ENCODE measurements around the gene ARFIP1. TPM values are rescaled to one million over a fixed set of nuclear protein-coding genes. Genes with fewer than 3 reads are reported as not detected.

Gene ARFIP1
- total and polyA plus RNA-seq, 4 experiments from 2014 or later: 12.5 to 16.5 (median 14.1) TPM

DNA sequence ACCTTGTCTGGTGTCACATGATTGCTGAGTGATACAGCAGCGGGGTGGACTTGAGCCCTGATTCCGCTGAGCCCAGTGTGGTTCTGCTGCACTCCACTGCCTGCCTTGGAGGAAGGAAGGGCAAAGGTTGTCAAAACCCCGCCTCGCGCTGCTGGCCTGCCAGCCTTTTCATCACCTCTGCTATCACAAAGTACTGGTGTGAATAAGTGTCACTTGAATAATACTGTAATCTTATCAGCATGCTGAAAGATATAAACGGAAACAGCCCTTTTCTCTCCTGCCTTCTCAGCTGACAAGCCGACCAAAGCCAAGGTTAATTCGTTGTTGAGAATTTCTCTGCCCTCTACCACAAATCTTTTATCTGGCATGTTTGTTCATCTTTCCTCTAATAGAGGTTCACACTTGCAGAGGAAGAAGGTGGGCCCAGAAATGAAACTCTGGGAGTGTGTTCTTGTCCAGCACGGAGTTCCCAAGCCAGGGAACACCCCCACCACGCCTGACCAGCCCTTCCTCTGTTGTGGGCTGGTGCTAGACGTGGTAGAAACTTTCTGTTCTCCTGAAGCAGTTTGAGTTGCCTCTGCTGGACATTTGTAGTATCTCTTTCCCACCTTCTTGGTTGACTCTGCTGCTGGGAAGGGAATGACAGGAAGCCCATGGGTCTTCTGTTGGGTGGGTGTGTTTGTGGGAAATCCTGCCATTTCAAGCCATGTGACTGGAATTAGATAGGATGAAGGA, 177.8 kb downstream of the ARFIP1 start:
- Histone ChIP-seq H3K9me3 (ENCODE audit: control insufficient read depth in 1 of 2, low read length in 2 of 2) (no peaks in the 10 kb centered on the region), H3K27me3 (ENCODE audit: insufficient read depth, low read length) (no peaks in the 10 kb centered on the region), H3K27ac (ENCODE audit: low read depth, low read length) (no peak overlapping the region), H3K4me1 (ENCODE audit: insufficient read depth, low read length) (no peaks in the 10 kb centered on the region), H3K4me3 (ENCODE audit: low read length in 2 of 2) (no peak overlapping the region), H3K36me3 (ENCODE audit: insufficient read depth, low read length) (no peaks in the 10 kb centered on the region)
- intact Hi-C loops (cut with micrococcal nuclease): no loop called here
- ChIA-PET CTCF (ENCODE audit: partially characterized antibody) (interaction anchor here (0.8 kb wide), 1 partner anchor 1970 kb away, joined by 3 read pairs; no protein-coding TSS in a partner anchor), POLR2A (ENCODE audit: partially characterized antibody) (no interaction called here)
- H3K9me3 Mint-ChIP-seq: no peaks in the 10 kb centered on the region
- no peak for DNase-seq
- H3K4me3 Mint-ChIP-seq: no peak overlapping the region
- peaks cover 0 to 2% (median under 1%) of the 10 kb centered on the region in 4 donors for H3K4me1 Mint-ChIP-seq
- H3K27ac Mint-ChIP-seq: peak overlapping the region in 2 of 7 donors; percentile 4 to 5
- H3K36me3 Mint-ChIP-seq: no peaks in the 10 kb centered on the region
- peaks cover under 1 to 9% of the 10 kb centered on the region in 2 donors for H3K27me3 Mint-ChIP-seq

DNA sequence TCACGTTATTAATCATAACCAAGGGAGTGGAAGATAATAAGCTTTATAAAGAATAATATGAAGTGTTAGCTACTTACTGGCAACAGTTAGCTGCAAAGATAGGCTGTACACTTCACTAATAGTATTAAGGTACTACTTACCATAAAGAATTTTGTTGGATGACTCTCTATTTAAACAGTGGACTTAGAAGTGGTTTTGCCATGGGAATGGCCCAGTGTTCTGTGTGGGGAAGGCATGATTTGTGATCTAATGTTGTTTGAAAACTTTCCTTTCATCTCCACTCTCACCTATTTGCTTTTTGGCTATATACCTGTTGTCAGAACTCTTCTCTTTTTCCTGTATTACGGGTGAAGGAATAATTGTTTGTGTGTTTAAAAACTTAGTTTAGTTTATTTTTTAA, 179.3 kb downstream of the ARFIP1 start:
- Mint-ChIP-seq H3K27me3 (peaks cover 4 to 14% of the 10 kb centered on the region in 2 donors), H3K4me1 (peaks cover 0 to 2% (median under 1%) of the 10 kb centered on the region in 4 donors), H3K9me3 (no peaks in the 10 kb centered on the region), H3K4me3 (no peak overlapping the region), H3K36me3 (no peaks in the 10 kb centered on the region), H3K27ac (no peak overlapping the region)
- ChIA-PET CTCF (ENCODE audit: partially characterized antibody) (interaction anchor here (1.0 kb wide), 1 partner anchor 8 kb away, joined by 3 read pairs; no protein-coding TSS in a partner anchor), POLR2A (ENCODE audit: partially characterized antibody) (no interaction called here)
- Histone ChIP-seq H3K36me3 (ENCODE audit: insufficient read depth, low read length) (no peaks in the 10 kb centered on the region), H3K4me3 (ENCODE audit: low read length in 2 of 2) (no peak overlapping the region), H3K27me3 (ENCODE audit: insufficient read depth, low read length) (no peaks in the 10 kb centered on the region), H3K9me3 (ENCODE audit: control insufficient read depth in 1 of 2, low read length in 2 of 2) (no peaks in the 10 kb centered on the region), H3K27ac (ENCODE audit: low read depth, low read length) (no peak overlapping the region), H3K4me1 (ENCODE audit: insufficient read depth, low read length) (no peaks in the 10 kb centered on the region)
- intact Hi-C loops (cut with micrococcal nuclease): no loop called here
- DNase-seq: no peak

DNA sequence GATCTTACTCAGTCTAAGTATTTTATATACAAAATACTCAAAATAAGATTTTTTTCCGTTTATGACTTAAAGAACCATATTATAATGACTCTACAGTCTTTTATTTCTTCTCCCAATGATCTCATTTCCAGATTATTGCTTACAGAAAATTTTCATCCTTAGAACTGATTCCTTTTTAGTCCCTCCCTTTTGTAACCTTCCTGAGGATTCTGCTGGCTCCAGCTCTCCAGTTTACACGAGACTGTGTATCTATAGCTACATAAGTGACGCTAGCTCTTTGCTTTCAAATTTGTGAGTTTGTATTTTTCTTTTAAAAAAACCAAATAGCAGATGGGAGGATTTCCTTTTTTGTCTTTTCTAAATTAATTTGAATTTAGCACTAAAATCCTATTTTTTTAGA, 180.3 kb downstream of the ARFIP1 start:
- Histone ChIP-seq H3K36me3 (ENCODE audit: insufficient read depth, low read length) (no peaks in the 10 kb centered on the region), H3K27ac (ENCODE audit: low read depth, low read length) (no peak overlapping the region), H3K4me1 (ENCODE audit: insufficient read depth, low read length) (no peaks in the 10 kb centered on the region), H3K4me3 (ENCODE audit: low read length in 2 of 2) (no peak overlapping the region), H3K27me3 (ENCODE audit: insufficient read depth, low read length) (no peaks in the 10 kb centered on the region), H3K9me3 (ENCODE audit: control insufficient read depth in 1 of 2, low read length in 2 of 2) (no peaks in the 10 kb centered on the region)
- Mint-ChIP-seq H3K36me3 (no peaks in the 10 kb centered on the region), H3K4me3 (no peak overlapping the region), H3K9me3 (no peaks in the 10 kb centered on the region), H3K27ac (no peak overlapping the region), H3K27me3 (peaks cover 4 to 12% of the 10 kb centered on the region in 2 donors), H3K4me1 (peaks cover 0 to 2% (median under 1%) of the 10 kb centered on the region in 4 donors)
- no peak for DNase-seq
- POLR2A ChIA-PET (ENCODE audit: partially characterized antibody): no interaction called here
- CTCF ChIA-PET (ENCODE audit: partially characterized antibody): no interaction called here
- intact Hi-C loops (cut with micrococcal nuclease): no loop called here

DNA sequence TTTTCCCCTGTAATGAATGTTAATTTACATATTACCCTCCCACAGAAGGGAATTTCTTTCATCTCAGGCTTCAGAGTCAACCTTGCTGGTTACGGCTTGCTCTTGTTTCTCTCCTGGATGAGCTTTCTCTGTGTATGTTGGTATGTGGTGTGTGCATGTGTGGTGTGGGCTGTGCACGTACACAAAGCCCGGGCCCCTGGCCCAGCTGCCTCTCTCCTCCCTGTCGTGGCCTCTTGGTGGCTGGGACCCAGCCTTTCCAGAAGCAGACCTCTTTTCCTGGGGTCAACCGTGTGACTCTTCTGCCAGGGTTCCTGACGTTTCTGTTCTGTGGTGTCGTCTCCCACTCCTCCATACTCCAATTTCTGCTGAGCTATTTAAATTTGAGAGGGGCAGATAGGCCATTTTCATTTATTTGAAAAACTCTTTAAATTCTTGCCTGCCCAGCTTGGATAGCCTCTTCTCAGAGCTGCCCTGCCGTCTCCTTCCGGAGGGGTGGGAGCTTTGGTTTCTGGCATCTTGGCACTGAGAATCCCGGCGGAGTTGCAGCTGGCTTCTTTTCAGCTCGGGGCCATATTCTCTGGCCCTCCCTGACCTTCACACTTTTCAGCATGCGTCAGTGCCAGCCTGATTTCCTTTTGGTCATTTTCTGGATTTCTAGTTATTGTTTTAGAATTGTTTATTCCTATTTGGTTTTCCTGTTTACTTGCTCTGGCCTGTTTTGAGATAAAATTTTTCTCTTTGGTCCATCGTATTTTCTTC, 181.4 kb downstream of the ARFIP1 start:
- Histone ChIP-seq H3K4me1 (ENCODE audit: insufficient read depth, low read length) (no peaks in the 10 kb centered on the region), H3K36me3 (ENCODE audit: insufficient read depth, low read length) (no peaks in the 10 kb centered on the region), H3K27ac (ENCODE audit: low read depth, low read length) (no peak overlapping the region), H3K27me3 (ENCODE audit: insufficient read depth, low read length) (no peaks in the 10 kb centered on the region), H3K9me3 (ENCODE audit: control insufficient read depth in 1 of 2, low read length in 2 of 2) (no peaks in the 10 kb centered on the region), H3K4me3 (ENCODE audit: low read length in 2 of 2) (no peak overlapping the region)
- CTCF ChIA-PET (ENCODE audit: partially characterized antibody): no interaction called here
- peaks cover 4 to 10% of the 10 kb centered on the region in 2 donors for H3K27me3 Mint-ChIP-seq
- H3K9me3 Mint-ChIP-seq: no peaks in the 10 kb centered on the region
- no peaks in the 10 kb centered on the region for H3K36me3 Mint-ChIP-seq
- DNase-seq: no peak
- intact Hi-C loops (cut with micrococcal nuclease): no loop called here
- H3K4me3 Mint-ChIP-seq: no peak overlapping the region
- peaks cover 0 to 2% (median under 1%) of the 10 kb centered on the region in 4 donors for H3K4me1 Mint-ChIP-seq
- H3K27ac Mint-ChIP-seq: peak overlapping the region in 1 of 7 donors; percentile 78
- POLR2A ChIA-PET (ENCODE audit: partially characterized antibody): no interaction called here

DNA sequence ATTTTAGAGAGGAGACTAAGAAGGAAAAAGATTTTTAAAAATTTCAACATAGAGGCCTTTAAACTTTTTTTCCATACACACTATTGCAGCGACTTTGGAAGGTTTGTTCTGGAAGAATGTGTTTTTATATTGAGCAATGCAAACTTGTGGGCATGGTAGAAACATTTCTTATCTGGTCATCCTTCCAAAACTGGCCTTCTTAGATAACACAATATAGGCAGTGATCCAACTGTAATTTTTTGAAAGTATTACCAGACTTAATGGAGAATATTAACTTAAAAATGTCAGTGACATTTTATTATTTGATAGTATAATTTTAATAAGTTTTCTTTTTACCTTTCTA, 182.0 kb downstream of the ARFIP1 start:
- H3K9me3 ChIP-seq (ENCODE audit: control insufficient read depth in 1 of 2, low read length in 2 of 2): no peaks in the 10 kb centered on the region
- H3K36me3 Mint-ChIP-seq: no peaks in the 10 kb centered on the region
- H3K27me3 ChIP-seq (ENCODE audit: insufficient read depth, low read length): no peaks in the 10 kb centered on the region
- H3K4me1 ChIP-seq (ENCODE audit: insufficient read depth, low read length): no peaks in the 10 kb centered on the region
- H3K4me3 Mint-ChIP-seq: no peak overlapping the region
- H3K27ac Mint-ChIP-seq: no peak overlapping the region
- intact Hi-C loops (cut with micrococcal nuclease): no loop called here
- H3K27me3 Mint-ChIP-seq: peaks cover 4 to 10% of the 10 kb centered on the region in 2 donors
- ChIA-PET CTCF (ENCODE audit: partially characterized antibody) (no interaction called here), POLR2A (ENCODE audit: partially characterized antibody) (no interaction called here)
- no peak overlapping the region for H3K4me3 ChIP-seq (ENCODE audit: low read length in 2 of 2)
- no peak for DNase-seq
- H3K27ac ChIP-seq (ENCODE audit: low read depth, low read length): no peak overlapping the region
- H3K4me1 Mint-ChIP-seq: peaks cover 0 to 2% (median under 1%) of the 10 kb centered on the region in 4 donors
- no peaks in the 10 kb centered on the region for H3K36me3 ChIP-seq (ENCODE audit: insufficient read depth, low read length)
- H3K9me3 Mint-ChIP-seq: no peaks in the 10 kb centered on the region

Other genes with a start within 250 kb of the ARFIP1 start
- 100 to 1,000 TPM; 138 to 148 TPM for gene FBXW7, start 243.9 kb upstream of the ARFIP1 start, total RNA-seq
- gene FBXW7, start 243.9 kb upstream of the ARFIP1 start, polyA plus RNA-seq: 10 to 100 TPM; 36.2 to 47.9 TPM
- 10 to 100 TPM; 35.2 to 38.6 TPM for gene TMEM154, start 100.0 kb upstream of the ARFIP1 start, total RNA-seq
- 10 to 100 TPM; 41.9 to 46.7 TPM for gene TMEM154, start 100.0 kb upstream of the ARFIP1 start, polyA plus RNA-seq
- under 1 TPM; 0.12 to 0.17 TPM for gene TIGD4, start 224 bp upstream of the ARFIP1 start, total RNA-seq
- gene TIGD4, start 224 bp upstream of the ARFIP1 start, polyA plus RNA-seq: not detected
- gene FHDC1, start 156.4 kb downstream of the ARFIP1 start, total RNA-seq: under 1 TPM; 0.11 to 0.29 TPM
- gene FHDC1, start 156.4 kb downstream of the ARFIP1 start, polyA plus RNA-seq: under 1 TPM in 1 of 2 donors, not detected in 1; 0.03 TPM

All from CD4-positive, alpha-beta memory T cell (primary cell).